IMR-90 (cell line): Measurements from ENCODE around the gene BACE1-AS. TPM values are rescaled to one million over a fixed set of nuclear protein-coding genes. Genes with fewer than 3 reads are reported as not detected.

ENCODE experiments used
- ATAC-seq: fragments of 200-7000 bp; cut with Tn5 transposase; 2 replicates; pipeline ENCODE4 v1.9.1; 2020; ENCODE audit warnings: low read depth, mild to moderate bottlenecking, moderate library complexity
- Bru-seq: library from RNA; stranded (reverse); fragments of 400-500 nt; gene quantifications from one replicate; lab custom pipeline; 2021; lab: Mats Ljungman, UMichigan
- BruChase-seq, 2 experiments: library from RNA; stranded (reverse); fragments of 400-500 nt; gene quantifications; one replicate each; lab custom pipeline; 2021; lab: Mats Ljungman, UMichigan
- BruUV-seq: library from RNA; stranded (reverse); fragments of 400-500 nt; replicated peaks from 2 replicates; lab custom pipeline; 2021; lab: Mats Ljungman, UMichigan
- CTCF ChIA-PET: fragments of 300-600 bp; formaldehyde crosslinking; extraction: SDS; loops from one replicate; lab custom pipeline; 2021; ENCODE audit warnings: antibody characterized with exemption; lab: Yijun Ruan, JAX
- POLR2A ChIA-PET: fragments of 300-600 bp; sonication (Branson Sonifier 250); formaldehyde crosslinking; loops from one replicate; lab custom pipeline; 2022; ENCODE audit warnings: antibody characterized with exemption; ENCODE audit not compliant: unreplicated experiment; lab: Charles Lee
- DNase-seq: peaks from one replicate; pipeline ENCODE4 v3.0.0; 2013
- H2AFZ ChIP-seq: replicated peaks from 2 replicates; pipeline ENCODE3; 2013; ENCODE audit warnings: low read length, mild to moderate bottlenecking; ENCODE audit not compliant: poor library complexity
- H2AK5ac ChIP-seq: 2 replicates; pipeline ENCODE4 v1.6.1; 2013; ENCODE audit warnings: low read depth, low read length, inconsistent platforms
- H2AK9ac ChIP-seq: replicated peaks from 2 replicates; pipeline ENCODE3; 2013; ENCODE audit warnings: mild to moderate bottlenecking, low read depth, low read length, moderate library complexity; ENCODE audit not compliant: poor library complexity
- H2BK120ac ChIP-seq: 2 replicates; pipeline ENCODE4 v1.6.1; 2013; ENCODE audit warnings: low read depth, low read length, inconsistent platforms
- H2BK15ac ChIP-seq: 3 replicates; pipeline ENCODE4 v1.6.1; 2013; ENCODE audit warnings: low read depth, low read length, inconsistent platforms
- H2BK20ac ChIP-seq: 2 replicates; pipeline ENCODE4 v1.6.1; 2013; ENCODE audit warnings: low read depth, mild to moderate bottlenecking, inconsistent platforms, low read length, moderate library complexity
- H2BK5ac ChIP-seq: 2 replicates; pipeline ENCODE4 v1.6.1; 2013; ENCODE audit warnings: mild to moderate bottlenecking, low read depth, low read length, inconsistent platforms; ENCODE audit not compliant: poor library complexity, severe bottlenecking
- H3K14ac ChIP-seq: replicated peaks from 2 replicates; pipeline ENCODE4 v1.6.1; 2013; ENCODE audit warnings: low read depth, low read length, inconsistent platforms
- H3K18ac ChIP-seq: 2 replicates; pipeline ENCODE4 v1.6.1; 2013; ENCODE audit warnings: low read depth, low read length, control low read depth
- H3K23ac ChIP-seq: 2 replicates; pipeline ENCODE4 v1.6.1; 2013; ENCODE audit warnings: low read depth, low read length, inconsistent platforms
- H3K27ac ChIP-seq: 2 replicates; pipeline ENCODE4 v1.5.1; 2013; ENCODE audit warnings: mild to moderate bottlenecking, control low read depth, low read length; ENCODE audit not compliant: insufficient read depth
- H3K27me3 ChIP-seq: 2 replicates; pipeline ENCODE4 v1.6.1; 2013; ENCODE audit warnings: low read length; ENCODE audit not compliant: control insufficient read depth, insufficient read depth
- H3K36me3 ChIP-seq: 2 replicates; pipeline ENCODE4 v1.6.1; 2013; ENCODE audit warnings: low read length, mixed read lengths; ENCODE audit not compliant: control insufficient read depth, insufficient read depth
- H3K4ac ChIP-seq: 2 replicates; pipeline ENCODE4 v1.6.1; 2013; ENCODE audit warnings: low read depth, low read length, inconsistent platforms
- H3K4me1 ChIP-seq: 2 replicates; pipeline ENCODE4 v1.6.1; 2013; ENCODE audit warnings: low read length, mixed read lengths; ENCODE audit not compliant: control insufficient read depth, insufficient read depth
- H3K4me2 ChIP-seq: 2 replicates; pipeline ENCODE4 v1.6.1; 2013; ENCODE audit warnings: low read depth, mild to moderate bottlenecking, control low read depth, low read length, moderate library complexity
- H3K4me3 ChIP-seq: 2 replicates; pipeline ENCODE4 v1.5.1; 2013; ENCODE audit warnings: low read depth, mild to moderate bottlenecking, control low read depth, low read length, moderate library complexity; ENCODE audit not compliant: insufficient read depth
- H3K56ac ChIP-seq: 2 replicates; pipeline ENCODE4 v1.6.1; 2013; ENCODE audit warnings: low read length, inconsistent platforms; ENCODE audit not compliant: insufficient read depth; ENCODE audit errors: extremely low read depth
- H3K79me1 ChIP-seq, 2 experiments: 2 replicates each; pipeline ENCODE4 v1.6.1; 2013; ENCODE audit warnings: low read length in 2 of 2, inconsistent platforms in 1 of 2, low read depth in 1 of 2
- H3K9ac ChIP-seq: 2 replicates; pipeline ENCODE4 v1.6.1; 2013; ENCODE audit warnings: low read depth, low read length, control low read depth
- H3K9me1 ChIP-seq: 2 replicates; pipeline ENCODE4 v1.6.1; 2013; ENCODE audit warnings: low read length, inconsistent platforms; ENCODE audit not compliant: insufficient read depth
- H3K9me3 ChIP-seq: 2 replicates; pipeline ENCODE4 v1.6.1; 2013; ENCODE audit warnings: low read length; ENCODE audit not compliant: control insufficient read depth, insufficient read depth
- H4K20me1 ChIP-seq: 2 replicates; pipeline ENCODE4 v1.6.1; 2013; ENCODE audit warnings: low read length, inconsistent platforms; ENCODE audit not compliant: insufficient read depth
- H4K5ac ChIP-seq: 2 replicates; pipeline ENCODE4 v1.6.1; 2013; ENCODE audit warnings: mild to moderate bottlenecking, low read depth, low read length, control low read depth
- H4K8ac ChIP-seq, 2 experiments: 2 replicates each; pipeline ENCODE4 v1.6.1; 2013; ENCODE audit warnings: low read depth in 2 of 2, low read length in 2 of 2, control low read depth in 1 of 2, inconsistent platforms in 1 of 2
- H4K91ac ChIP-seq: 2 replicates; pipeline ENCODE4 v1.6.1; 2013; ENCODE audit warnings: low read depth, low read length, inconsistent platforms; ENCODE audit not compliant: insufficient read depth
- BHLHE40 ChIP-seq: fragments of 150-350 bp; IDR thresholded peaks from 2 replicates; pipeline ENCODE4 v1.6.1; 2016; ENCODE audit warnings: mild to moderate bottlenecking, low read depth, low read length
- CEBPB ChIP-seq: IDR thresholded peaks from 2 replicates; pipeline ENCODE4 v1.6.1; 2012; ENCODE audit warnings: low read depth, low read length, improper control_type of control experiment
- CHD1 ChIP-seq: IDR thresholded peaks from 2 replicates; pipeline ENCODE4 v1.6.1; 2012; ENCODE audit warnings: low read depth, low read length, improper control_type of control experiment
- FOS ChIP-seq: fragments of 150-350 bp; IDR thresholded peaks from 2 replicates; pipeline ENCODE4 v1.6.1; 2016; ENCODE audit warnings: low read depth, low read length
- MAFK ChIP-seq: IDR thresholded peaks from 2 replicates; pipeline ENCODE4 v1.6.1; 2012; ENCODE audit warnings: low read depth, low read length, improper control_type of control experiment
- MAZ ChIP-seq: IDR thresholded peaks from 2 replicates; pipeline ENCODE4 v1.6.1; 2012; ENCODE audit warnings: low read depth, mild to moderate bottlenecking, low read length, improper control_type of control experiment, moderate library complexity, borderline replicate concordance
- MXI1 ChIP-seq: IDR thresholded peaks from 2 replicates; pipeline ENCODE4 v1.6.1; 2012; ENCODE audit warnings: low read depth, mild to moderate bottlenecking, low read length, moderate library complexity, borderline replicate concordance
- NFE2L2 ChIP-seq: fragments of 150-350 bp; IDR thresholded peaks from 2 replicates; pipeline ENCODE4 v1.6.1; 2016; ENCODE audit warnings: low read depth, mild to moderate bottlenecking, low read length
- POLR2A ChIP-seq: IDR thresholded peaks from 2 replicates; pipeline ENCODE4 v1.6.1; 2012; ENCODE audit warnings: mild to moderate bottlenecking, low read depth, low read length
- RAD21 ChIP-seq: IDR thresholded peaks from 2 replicates; pipeline ENCODE4 v1.6.1; 2012; ENCODE audit warnings: low read length, improper control_type of control experiment
- RCOR1 ChIP-seq: IDR thresholded peaks from 2 replicates; pipeline ENCODE4 v1.6.1; 2012; ENCODE audit warnings: mild to moderate bottlenecking, low read length, improper control_type of control experiment; ENCODE audit not compliant: insufficient replicate concordance
- WGBS, 2 experiments: methylation state at CpG; one replicate each; pipeline versions ENCODE4 v1.1.5 to v1.1.7; 2013; ENCODE audit warnings: missing lambda C conversion rate in 2 of 2; ENCODE audit not compliant: insufficient read length in 1 of 2; ENCODE audit errors: extremely low coverage in 2 of 2; 5-methylcytosine and 5-hydroxymethylcytosine counted together
- dilution Hi-C: fragments of 300-500 bp; cut with HindIII; formaldehyde crosslinking; loops from one replicate; pipeline ENCODE4 v1.14.3; 2018; ENCODE audit warnings: low sequenced_read_pairs; ENCODE audit not compliant: unreplicated experiment
- in situ Hi-C: fragments of 300-500 bp; cut with MboI; formaldehyde crosslinking; loops from 3 replicates; pipeline ENCODE4 v1.14.3; 2019; ENCODE audit warnings: low sequenced_read_pairs, inconsistent platforms, mixed read lengths
- intact Hi-C: fragments of 100-400 bp; cut with micrococcal nuclease; formaldehyde crosslinking; loops from 2 replicates; pipeline ENCODE4 v1.10.0; 2022
- long read RNA-seq: library from polyadenylated mRNA; unstranded; transcript quantifications from one replicate; pipeline ENCODE4 v2.0.0, GENCODE V29; 2021; ENCODE audit not compliant: unreplicated experiment
- polyA plus RNA-seq, 3 experiments: library from polyadenylated mRNA; depleted of rRNA; stranded (reverse); fragments of >200 nt; gene quantifications; 2 replicates each; pipeline ENCODE4 v1.2.3, GENCODE V29; 2012; ENCODE audit warnings: low replicate concordance in 1 of 3
- total RNA-seq: library from RNA; depleted of rRNA; stranded (reverse); fragments of >200 nt; gene quantifications from 2 replicates; pipeline ENCODE4 v1.2.3, GENCODE V29; 2012; rRNA removed
- TF ChIP-seq, protein P1 (sequence below): fragments of 150-350 bp; IDR thresholded peaks from 2 replicates; pipeline ENCODE4 v1.6.1; 2017; ENCODE audit warnings: mild to moderate bottlenecking, antibody characterized with exemption, low read length, low read depth

BACE1-AS gene
- total RNA-seq (2.5 and 2.7 TPM in 2 replicates), polyA plus RNA-seq (2012; rRNA removed) (2.4 and 2.9 TPM in 2 replicates), Bru-seq, nascent RNA (percentile 65 among the genes with signal in this experiment), BruChase-seq, experiment 1, labeled RNA remaining after a 6-hour chase (percentile 86 among the genes with signal in this experiment), BruChase-seq, experiment 2, labeled RNA remaining after a 2-hour chase (percentile 90 among the genes with signal in this experiment)
- polyA plus RNA-seq (2012; cell fraction: cytosol; rRNA removed), result 0.60 and 0.93 TPM in 2 replicates
- polyA plus RNA-seq (2012; cell fraction: nucleus; rRNA removed; ENCODE audit: low replicate concordance), result 3.3 and 9.6 TPM in 2 replicates
- long read RNA-seq, partial matches to known transcripts, result 0 of 1 reads
- long read RNA-seq, other reads (novel, unspliced or antisense), result 0 of 1 reads

DNA sequence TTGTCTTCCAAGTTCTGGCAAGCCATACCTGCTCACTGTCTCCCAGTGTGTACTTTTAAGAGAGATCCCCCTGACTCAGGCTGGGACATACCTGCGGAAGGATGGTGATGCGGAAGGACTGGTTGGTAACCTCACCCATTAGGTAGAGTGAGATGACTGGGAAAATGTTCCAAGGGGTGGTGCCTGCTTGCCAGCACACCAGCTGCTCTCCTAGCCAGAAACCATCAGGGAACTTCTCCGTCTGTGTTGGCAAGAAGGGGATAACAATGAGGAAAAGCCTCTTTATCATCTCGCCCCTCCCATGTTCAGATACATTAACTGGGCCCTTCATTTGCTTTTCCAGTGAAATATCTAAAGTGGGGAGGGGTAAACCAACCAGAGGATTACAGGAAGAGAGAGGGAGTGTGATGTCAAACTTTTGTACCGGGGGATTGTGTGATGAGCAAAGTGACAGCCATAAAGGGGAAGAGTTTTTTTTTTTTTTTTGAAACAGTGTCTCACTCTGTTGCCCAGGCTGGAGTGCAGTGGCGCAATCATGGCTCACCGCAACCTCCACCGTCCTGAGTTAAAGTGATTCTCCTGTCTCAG is at the start of gene BACE1-AS:
Gene BACE1-AS (plus strand): TSS at position 538 of the 588 bp plus-strand sequence.
- no peak within 1 kb of the TSS for H2AFZ ChIP-seq
- in situ Hi-C loops, result no loop called here
- TF ChIP-seq NFE2L2 (no peak), CHD1 (no peak), CEBPB (no peak), MAZ (no peak), FOS (no peak), MAFK (no peak), RAD21 (no peak), POLR2A (no peak), RCOR1 (no peak), BHLHE40 (no peak), MXI1 (no peak)
- TF ChIP-seq, protein P1, sequence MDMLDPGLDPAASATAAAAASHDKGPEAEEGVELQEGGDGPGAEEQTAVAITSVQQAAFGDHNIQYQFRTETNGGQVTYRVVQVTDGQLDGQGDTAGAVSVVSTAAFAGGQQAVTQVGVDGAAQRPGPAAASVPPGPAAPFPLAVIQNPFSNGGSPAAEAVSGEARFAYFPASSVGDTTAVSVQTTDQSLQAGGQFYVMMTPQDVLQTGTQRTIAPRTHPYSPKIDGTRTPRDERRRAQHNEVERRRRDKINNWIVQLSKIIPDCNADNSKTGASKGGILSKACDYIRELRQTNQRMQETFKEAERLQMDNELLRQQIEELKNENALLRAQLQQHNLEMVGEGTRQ, result no peak
- H3K18ac ChIP-seq, result no peak within 1 kb of the TSS
- no peak within 1 kb of the TSS for H2BK5ac ChIP-seq
- H3K14ac ChIP-seq, result no peak within 1 kb of the TSS
- no peak within 1 kb of the TSS for H3K56ac ChIP-seq
- H3K79me1 ChIP-seq, result no peaks in the 10 kb centered on the region
- no peak within 1 kb of the TSS for H3K9ac ChIP-seq
- no peak for ATAC-seq
- no peak within 1 kb of the TSS for H3K4me3 ChIP-seq
- no peak within 1 kb of the TSS for H2BK120ac ChIP-seq
- no peaks in the 10 kb centered on the region for H3K9me3 ChIP-seq
- H4K8ac ChIP-seq, result no peak within 1 kb of the TSS
- H2AK5ac ChIP-seq, result no peak within 1 kb of the TSS
- no peak within 1 kb of the TSS for H3K23ac ChIP-seq
- no TSS peak for BruUV-seq
- no peak within 1 kb of the TSS for H3K4me2 ChIP-seq
- no peak within 1 kb of the TSS for H4K5ac ChIP-seq
- ChIA-PET CTCF (no interaction called here), POLR2A (no interaction called here)
- H3K9me1 ChIP-seq, result peaks cover 10% of the 10 kb centered on the region
- intact Hi-C loops, result no loop called here
- H3K4me1 ChIP-seq, result no peaks in the 10 kb centered on the region
- peaks cover 53% of the 10 kb centered on the region for H3K36me3 ChIP-seq
- no peak within 1 kb of the TSS for H3K27ac ChIP-seq
- no peak within 1 kb of the TSS for H4K91ac ChIP-seq
- no peak within 1 kb of the TSS for H2BK20ac ChIP-seq
- peak within 1 kb of the TSS; percentile 22 for H2AK9ac ChIP-seq
- H2BK15ac ChIP-seq, result no peak within 1 kb of the TSS
- H4K20me1 ChIP-seq, result no peaks in the 10 kb centered on the region
- WGBS, 2 experiments, result 83% methylated on average over 1 of the region's 8 CpGs; no CpG with 5 or more reads in 1 of the 2 experiments
- no peak for DNase-seq
- H3K27me3 ChIP-seq, result no peaks in the 10 kb centered on the region
- dilution Hi-C loops, result no loop called here
- H3K4ac ChIP-seq, result no peak within 1 kb of the TSS
